Mucosa of descending colon (tissue), 3 donors: ENCODE data around the gene DNAH3. TPM values are rescaled to one million over a fixed set of nuclear protein-coding genes. Genes with fewer than 3 reads are reported as not detected.

ENCODE experiments used
- ATAC-seq: fragments of 200-7000 bp; cut with Tn5 transposase; one replicate; pipeline ENCODE4 v1.9.1; 2020; ENCODE audit warnings: mild to moderate bottlenecking, moderate library complexity
- DNase-seq, 3 donors: peaks; one replicate each; pipeline ENCODE4 v3.0.0-alpha.2; 2020
- H3K36me3 ChIP-seq: fragments of 200-600 bp; one replicate; pipeline ENCODE4 v1.8.0; 2021; ENCODE audit warnings: low read depth, mild to moderate bottlenecking
- H3K4me1 ChIP-seq: fragments of 200-600 bp; one replicate; pipeline ENCODE4 v1.8.0; 2021; ENCODE audit warnings: low read depth, mild to moderate bottlenecking
- H3K4me3 ChIP-seq: fragments of 200-600 bp; one replicate; pipeline ENCODE4 v1.8.0; 2021; ENCODE audit warnings: mild to moderate bottlenecking
- H3K9me3 ChIP-seq: fragments of 200-600 bp; one replicate; pipeline ENCODE4 v1.8.0; 2021; ENCODE audit warnings: mild to moderate bottlenecking
- CTCF ChIP-seq: fragments of 200-600 bp; IDR thresholded peaks from one replicate; pipeline ENCODE4 v1.8.0; 2022; ENCODE audit warnings: antibody characterized with exemption, mild to moderate bottlenecking
- intact Hi-C, 2 donors: fragments of 100-400 bp; cut with DNase I in 1 of 2; cut with micrococcal nuclease in 1 of 2; formaldehyde crosslinking; loops; one replicate each; pipeline versions ENCODE4 v1.11.0 to v1.11.1; 2022; cut with DNase I, micrococcal nuclease
- total RNA-seq, 3 donors: library from RNA; stranded (reverse); fragmentation: NEBNext Ultra II Directional in 2 of 3; extraction: Animal tissue kit (Norgen Biotek cat#: 25700) in 2 of 3; gene quantifications; one replicate each; pipeline versions ENCODE4 v1.2.1 to v1.2.4, GENCODE V29; 2021 to 2023
- donor health status: DM: no; HTN: no; CAD: no; lungs with moderate emphysema.
- donor health status: DM: no; HTN: no; CAD: no.
- donor health status: DM: no; HTN: yes; CAD: no.

Gene DNAH3
- total RNA-seq, 3 donors from 2014 or later = 2.2 to 6.4 (median 2.9) TPM

- Histone ChIP-seq H3K4me1 (no peaks in the 10 kb centered on the region), H3K36me3 (no peaks in the 10 kb centered on the region), H3K4me3 (no peak overlapping the region), H3K9me3 (no peaks in the 10 kb centered on the region)
- no peak for TF ChIP-seq CTCF
- intact Hi-C loops = no loop called here
- DNase-seq (no peak), ATAC-seq (no peak)
These were observed 181.9 kb downstream of the DNAH3 start for GRCh38 chr16:20968765-20969164.

- no peak for TF ChIP-seq CTCF
- Histone ChIP-seq H3K4me1 (no peaks in the 10 kb centered on the region), H3K4me3 (no peak overlapping the region), H3K9me3 (no peaks in the 10 kb centered on the region), H3K36me3 (no peaks in the 10 kb centered on the region)
- no peak for ATAC-seq
- intact Hi-C loops = no loop called here
- no peak for DNase-seq
These were observed 189.7 kb downstream of the DNAH3 start for GRCh38 chr16:20960899-20961298.

GRCh38 chr16:20957153-20957552 is 193.5 kb downstream of the DNAH3 start:
- no peaks in the 10 kb centered on the region for H3K36me3 ChIP-seq
- no peak for DNase-seq
- no peak overlapping the region for H3K4me3 ChIP-seq
- no peak for TF ChIP-seq CTCF
- intact Hi-C loops = no loop called here
- no peak for ATAC-seq
- no peaks in the 10 kb centered on the region for H3K4me1 ChIP-seq
- no peaks in the 10 kb centered on the region for H3K9me3 ChIP-seq

- intact Hi-C loops = no loop called here
These were observed 194.3 kb downstream of the DNAH3 start for GRCh38 chr16:20956319-20956718.

GRCh38 chr16:20954574-20954973 is 196.1 kb downstream of the DNAH3 start:
- no peaks in the 10 kb centered on the region for H3K4me1 ChIP-seq
- no peaks in the 10 kb centered on the region for H3K9me3 ChIP-seq
- intact Hi-C loops = no loop called here
- DNase-seq = no peak
- H3K36me3 ChIP-seq = no peaks in the 10 kb centered on the region
- TF ChIP-seq CTCF = no peak
- H3K4me3 ChIP-seq = no peak overlapping the region
- ATAC-seq = no peak

More at GRCh38 chr16:20956319-20956718, 194.3 kb downstream of the DNAH3 start:
- ATAC-seq (no peak), DNase-seq (no peak)
- TF ChIP-seq CTCF = no peak
- H3K4me1 ChIP-seq = no peaks in the 10 kb centered on the region
- no peak overlapping the region for H3K4me3 ChIP-seq
- no peaks in the 10 kb centered on the region for H3K36me3 ChIP-seq
- H3K9me3 ChIP-seq = no peaks in the 10 kb centered on the region
